BJ (cell line): Measurements from ENCODE around the gene DGKB. TPM values are rescaled to one million over a fixed set of nuclear protein-coding genes. Genes with fewer than 3 reads are reported as not detected.

Experiments used
- CTCF ChIA-PET: fragments of 350-600 bp; formaldehyde crosslinking; extraction: SDS; loops from one replicate; lab custom pipeline; 2021; ENCODE audit warnings: antibody characterized with exemption, inconsistent platforms; lab: Yijun Ruan, JAX
- POLR2A ChIA-PET: fragments of 300-600 bp; sonication (Branson Sonifier 250); formaldehyde crosslinking; extraction: SDS; loops from one replicate; lab custom pipeline; 2021; ENCODE audit warnings: antibody characterized with exemption; lab: Charles Lee
- DNase-seq: peaks from one replicate; pipeline ENCODE4 v3.0.0-alpha.2; 2011; ENCODE audit warnings: low read depth
- H3K27me3 ChIP-seq: 2 replicates; pipeline ENCODE4 v1.6.0; 2011; ENCODE audit warnings: low read length; ENCODE audit not compliant: control insufficient read depth, insufficient read depth
- H3K36me3 ChIP-seq: 2 replicates; pipeline ENCODE4 v1.5.1; 2011; ENCODE audit warnings: low read length; ENCODE audit not compliant: control insufficient read depth, insufficient read depth
- H3K4me3 ChIP-seq: 2 replicates; pipeline ENCODE4 v1.5.1; 2011; ENCODE audit warnings: low read depth, mild to moderate bottlenecking, control low read depth, low read length
- CTCF ChIP-seq: IDR thresholded peaks from 2 replicates; pipeline ENCODE4 v1.5.1; 2011; ENCODE audit warnings: low read depth, mild to moderate bottlenecking, control low read depth, inconsistent platforms, low read length, moderate library complexity; ENCODE audit not compliant: insufficient read depth
- polyA plus RNA-seq: library from polyadenylated mRNA; depleted of rRNA; stranded (reverse); fragments of >200 nt; gene quantifications from 2 replicates; pipeline ENCODE4 v1.2.3, GENCODE V29; 2011

Gene DGKB
- polyA plus RNA-seq, 1 experiment: 0.09 TPM

- TF ChIP-seq CTCF: no peak
- ChIA-PET POLR2A (no interaction called here), CTCF (no interaction called here)
- no peaks in the 10 kb centered on the region for H3K36me3 ChIP-seq
- no peak for DNase-seq
- H3K27me3 ChIP-seq: no peaks in the 10 kb centered on the region
- H3K4me3 ChIP-seq: no peak overlapping the region
These were observed 299.7 kb downstream of the DGKB start for GRCh38 chr7:14602851-14603250.

- no peak for DNase-seq
- CTCF ChIA-PET: no interaction called here
- POLR2A ChIA-PET: no interaction called here
These were observed 301.7 kb downstream of the DGKB start for GRCh38 chr7:14600766-14601367.

GRCh38 chr7:14598978-14599377, 303.6 kb downstream of the DGKB start:
- no peak for TF ChIP-seq CTCF

More at GRCh38 chr7:14600766-14601367, 301.7 kb downstream of the DGKB start:
- Histone ChIP-seq H3K4me3 (no peak overlapping the region), H3K36me3 (no peaks in the 10 kb centered on the region), H3K27me3 (no peaks in the 10 kb centered on the region)
- no peak for TF ChIP-seq CTCF

GRCh38 chr7:14596421-14596820, 306.1 kb downstream of the DGKB start:
- no peak for DNase-seq
- no peak for TF ChIP-seq CTCF
- ChIA-PET POLR2A (no interaction called here), CTCF (no interaction called here)
- no peaks in the 10 kb centered on the region for H3K27me3 ChIP-seq
- no peak overlapping the region for H3K4me3 ChIP-seq
- no peaks in the 10 kb centered on the region for H3K36me3 ChIP-seq

More at GRCh38 chr7:14598978-14599377, 303.6 kb downstream of the DGKB start:
- ChIA-PET CTCF (no interaction called here), POLR2A (no interaction called here)
- no peak for DNase-seq
- H3K4me3 ChIP-seq: no peak overlapping the region
- no peaks in the 10 kb centered on the region for H3K36me3 ChIP-seq
- no peaks in the 10 kb centered on the region for H3K27me3 ChIP-seq

- no peaks in the 10 kb centered on the region for H3K36me3 ChIP-seq
- H3K4me3 ChIP-seq: no peak overlapping the region
- no peak for DNase-seq
- CTCF ChIA-PET: no interaction called here
- POLR2A ChIA-PET: no interaction called here
- no peaks in the 10 kb centered on the region for H3K27me3 ChIP-seq
- TF ChIP-seq CTCF: no peak
These were observed 312.3 kb downstream of the DGKB start for GRCh38 chr7:14590206-14590605.
